ENCODE results near the gene BARD1. TPM values are rescaled to one million over a fixed set of nuclear protein-coding genes. Genes with fewer than 3 reads are reported as not detected.
"Not testable (repeated sequence)": the region's sequence is repeated elsewhere in the genome, so short reads cannot be mapped to it uniquely, and the experiment has no call there.

The BARD1 gene
- total and polyA plus RNA-seq, 8 donors = 1.4 to 6.5 (median 4.4) TPM

DNA sequence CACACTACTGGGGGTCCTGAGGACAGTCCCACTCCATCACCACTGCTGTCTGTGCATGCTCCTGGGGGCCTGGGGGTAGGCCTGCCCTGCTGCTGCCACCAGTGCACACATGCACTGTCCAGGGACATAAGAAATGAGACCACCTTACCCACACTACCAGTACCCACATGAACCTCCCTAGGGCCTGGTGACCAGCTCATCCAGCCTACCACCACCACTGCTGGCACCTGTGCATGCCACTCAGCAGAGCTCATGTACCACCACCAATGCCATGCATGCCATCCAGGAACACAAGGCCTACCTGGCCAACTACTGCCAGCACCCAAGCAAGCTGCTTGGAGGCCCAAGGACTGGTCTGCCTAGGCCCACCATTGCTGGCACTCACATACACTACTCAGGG is 112.8 kb downstream of the BARD1 start:
- no peak for FAIRE-seq
- Histone ChIP-seq H3K4me3 (no peak overlapping the region), H3K27me3 (no peaks in the 10 kb centered on the region), H3K27ac (no peak overlapping the region), H3K4me1 (no peaks in the 10 kb centered on the region), H3K9me3 (no peaks in the 10 kb centered on the region), H3K36me3 (no peaks in the 10 kb centered on the region)
- TF ChIP-seq, protein P1, sequence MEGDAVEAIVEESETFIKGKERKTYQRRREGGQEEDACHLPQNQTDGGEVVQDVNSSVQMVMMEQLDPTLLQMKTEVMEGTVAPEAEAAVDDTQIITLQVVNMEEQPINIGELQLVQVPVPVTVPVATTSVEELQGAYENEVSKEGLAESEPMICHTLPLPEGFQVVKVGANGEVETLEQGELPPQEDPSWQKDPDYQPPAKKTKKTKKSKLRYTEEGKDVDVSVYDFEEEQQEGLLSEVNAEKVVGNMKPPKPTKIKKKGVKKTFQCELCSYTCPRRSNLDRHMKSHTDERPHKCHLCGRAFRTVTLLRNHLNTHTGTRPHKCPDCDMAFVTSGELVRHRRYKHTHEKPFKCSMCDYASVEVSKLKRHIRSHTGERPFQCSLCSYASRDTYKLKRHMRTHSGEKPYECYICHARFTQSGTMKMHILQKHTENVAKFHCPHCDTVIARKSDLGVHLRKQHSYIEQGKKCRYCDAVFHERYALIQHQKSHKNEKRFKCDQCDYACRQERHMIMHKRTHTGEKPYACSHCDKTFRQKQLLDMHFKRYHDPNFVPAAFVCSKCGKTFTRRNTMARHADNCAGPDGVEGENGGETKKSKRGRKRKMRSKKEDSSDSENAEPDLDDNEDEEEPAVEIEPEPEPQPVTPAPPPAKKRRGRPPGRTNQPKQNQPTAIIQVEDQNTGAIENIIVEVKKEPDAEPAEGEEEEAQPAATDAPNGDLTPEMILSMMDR (IDR thresholded peaks at IDR 0.05) = no peak
- no peak for ATAC-seq
- intact Hi-C loops (cut with DNase I) = no loop called here
- DNase-seq = peak in 1 of 6 donors; percentile 38

DNA sequence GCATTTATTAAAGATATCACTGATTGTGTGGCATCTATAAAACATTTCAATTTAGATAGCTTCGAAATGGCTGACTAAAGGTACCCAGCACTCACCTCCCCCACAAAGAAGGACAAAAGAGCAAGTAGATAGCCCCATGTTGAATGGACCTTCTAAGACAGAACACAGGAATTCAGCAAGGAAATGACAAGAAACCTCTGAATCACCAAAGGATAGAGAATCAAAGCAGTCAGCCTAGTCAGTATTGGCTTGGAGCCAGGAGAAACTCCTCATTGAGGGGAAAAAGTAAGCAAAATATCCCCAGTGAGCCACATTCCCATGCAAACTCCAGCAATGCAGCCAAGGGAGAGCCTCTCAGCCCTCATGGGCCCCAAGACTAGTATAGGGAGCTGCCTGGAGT is 113.7 kb downstream of the BARD1 start:
- 81 to 82% methylated on average over 1 of the region's 1 CpG for WGBS, 2 donors
- Histone ChIP-seq H3K4me1 (no peaks in the 10 kb centered on the region), H3K9me3 (no peaks in the 10 kb centered on the region), H3K27me3 (no peaks in the 10 kb centered on the region), H3K4me3 (no peak overlapping the region), H3K27ac (no peak overlapping the region), H3K36me3 (no peaks in the 10 kb centered on the region)
- FAIRE-seq (no peak), DNase-seq (no peak), ATAC-seq (no peak)
- intact Hi-C loops (cut with DNase I) = no loop called here
- TF ChIP-seq, protein P1 (IDR thresholded peaks at IDR 0.05) = no peak

GRCh38 chr2:214683557-214683956 is 125.9 kb downstream of the BARD1 start:
- 5 to 11% methylated on average over 4 of the region's 12 CpGs for WGBS, 2 donors
- H3K4me3 ChIP-seq = peak overlapping the region in 3 of 4 donors; percentile 7 to 35 (median 16)
- intact Hi-C loops (cut with DNase I) = not testable (repeated sequence)

GRCh38 chr2:214679736-214680135 is 129.7 kb downstream of the BARD1 start:
- TF ChIP-seq, protein P1 (IDR thresholded peaks at IDR 0.05) = no peak
- DNase-seq (no peak), FAIRE-seq (no peak), ATAC-seq (no peak)
- Histone ChIP-seq H3K4me1 (no peaks in the 10 kb centered on the region), H3K4me3 (no peak overlapping the region), H3K36me3 (no peaks in the 10 kb centered on the region), H3K9me3 (no peaks in the 10 kb centered on the region), H3K27ac (no peak overlapping the region), H3K27me3 (no peaks in the 10 kb centered on the region)
- intact Hi-C loops (cut with DNase I) = no loop called here
- 94 to 100% methylated on average over 1 of the region's 1 CpG for WGBS, 2 donors

More at GRCh38 chr2:214683557-214683956, 125.9 kb downstream of the BARD1 start:
- not testable (repeated sequence) for FAIRE-seq, H3K4me1 ChIP-seq, H3K9me3 ChIP-seq, DNase-seq, H3K27me3 ChIP-seq, H3K36me3 ChIP-seq, ATAC-seq, H3K27ac ChIP-seq

GRCh38 chr2:214676421-214677089 is 132.9 kb downstream of the BARD1 start:
- Histone ChIP-seq H3K4me1 (no peaks in the 10 kb centered on the region), H3K36me3 (no peaks in the 10 kb centered on the region), H3K27me3 (no peaks in the 10 kb centered on the region), H3K9me3 (no peaks in the 10 kb centered on the region), H3K27ac (no peak overlapping the region), H3K4me3 (no peak overlapping the region)
- ATAC-seq (no peak), DNase-seq (no peak), FAIRE-seq (no peak)
- intact Hi-C loops (cut with DNase I) = no loop called here
- WGBS, 2 donors = 84 to 90% methylated on average over 5 of the region's 5 CpGs
- TF ChIP-seq, protein P1 (IDR thresholded peaks at IDR 0.05) = no peak

Measured in pancreas (tissue), 10 donors.